Large intestine (tissue), 3 donors: ENCODE measurements around the gene CALN1. TPM values are rescaled to one million over a fixed set of nuclear protein-coding genes. Genes with fewer than 3 reads are reported as not detected.

ENCODE experiments used
- DNase-seq, 2 donors: peaks; one replicate each; pipeline versions ENCODE4 v3.0.0 to v3.0.0-alpha.2; 2013
- H3K27ac ChIP-seq: one replicate; pipeline ENCODE4 v1.5.1; 2013; ENCODE audit warnings: low read length
- H3K27me3 ChIP-seq: 2 replicates; pipeline ENCODE4 v1.6.1; 2013; ENCODE audit warnings: low read length; ENCODE audit not compliant: control insufficient read depth, insufficient read depth
- H3K36me3 ChIP-seq: 2 replicates; pipeline ENCODE4 v1.6.1; 2013; ENCODE audit warnings: low read length; ENCODE audit not compliant: control insufficient read depth, insufficient read depth
- H3K4me1 ChIP-seq: one replicate; pipeline ENCODE4 v1.6.1; 2013; ENCODE audit warnings: low read length; ENCODE audit not compliant: control insufficient read depth, insufficient read depth
- H3K4me3 ChIP-seq: one replicate; pipeline ENCODE4 v1.5.1; 2013; ENCODE audit warnings: low read length
- H3K9me3 ChIP-seq: one replicate; pipeline ENCODE4 v1.6.1; 2013; ENCODE audit warnings: mild to moderate bottlenecking, low read depth, low read length, moderate library complexity; ENCODE audit not compliant: control insufficient read depth
- WGBS: methylation state at CpG from one replicate; pipeline ENCODE4 v1.1.5; 2013; ENCODE audit warnings: low lambda C conversion rate; ENCODE audit not compliant: insufficient coverage; 5-methylcytosine and 5-hydroxymethylcytosine counted together
- polyA plus RNA-seq: library from polyadenylated mRNA; unstranded; fragments of 120-200 nt; gene quantifications from one replicate; pipeline ENCODE4 v1.2.1, GENCODE V29; 2013

The CALN1 gene
- polyA plus RNA-seq, 1 donor = 0.09 TPM

GRCh38 chr7:72163271-72163670 lies 248.9 kb downstream of the CALN1 start:
- H3K4me3 ChIP-seq = no peak overlapping the region
- H3K36me3 ChIP-seq = no peaks in the 10 kb centered on the region
- no peak for DNase-seq
- no peaks in the 10 kb centered on the region for H3K9me3 ChIP-seq
- H3K27ac ChIP-seq = no peak overlapping the region
- no peaks in the 10 kb centered on the region for H3K4me1 ChIP-seq
- WGBS = 86% methylated on average over 2 of the region's 2 CpGs
- no peaks in the 10 kb centered on the region for H3K27me3 ChIP-seq

DNA sequence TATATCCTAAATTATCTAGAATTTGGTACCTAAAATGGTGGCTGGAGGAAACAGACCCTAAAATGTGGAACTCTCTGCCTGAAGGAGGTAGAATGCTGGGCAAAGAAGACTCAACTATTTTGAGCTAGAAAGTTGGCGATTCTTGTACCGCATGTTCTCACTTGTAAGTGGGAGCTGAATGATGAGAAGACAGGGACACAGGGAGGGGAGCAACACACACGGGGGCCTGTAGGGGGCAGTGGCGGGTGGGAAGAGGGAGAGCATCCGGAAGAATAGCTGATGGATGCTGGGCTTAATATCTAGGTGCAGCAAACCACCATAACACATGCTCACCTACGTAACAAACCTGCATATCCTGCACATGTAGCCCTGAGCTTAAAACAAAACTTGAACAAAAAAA lies 250.6 kb downstream of the CALN1 start:
- H3K27me3 ChIP-seq = no peaks in the 10 kb centered on the region
- H3K36me3 ChIP-seq = no peaks in the 10 kb centered on the region
- no peak overlapping the region for H3K4me3 ChIP-seq
- WGBS = no CpG with 5 or more reads among the region's 6 CpGs
- DNase-seq = no peak
- H3K9me3 ChIP-seq = no peaks in the 10 kb centered on the region
- H3K4me1 ChIP-seq = no peaks in the 10 kb centered on the region
- no peak overlapping the region for H3K27ac ChIP-seq

DNA sequence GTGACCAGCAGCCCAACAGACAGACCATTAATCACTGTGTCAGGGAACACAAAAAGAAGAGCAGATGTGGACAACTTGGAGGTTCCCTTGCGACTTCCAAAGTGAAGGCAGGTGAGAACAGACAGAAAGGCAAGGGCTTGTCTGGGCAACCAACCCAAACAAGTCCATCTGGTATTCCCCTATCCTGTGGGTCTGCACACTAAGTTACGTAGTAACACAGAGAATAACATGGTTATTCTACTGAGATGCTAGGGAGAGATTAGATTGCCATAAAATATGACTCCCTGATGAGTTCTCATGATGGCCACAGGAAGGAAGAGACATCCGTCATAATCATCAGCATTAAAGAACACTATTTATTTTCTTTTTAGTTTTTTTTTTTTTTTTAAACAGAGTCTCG lies 252.2 kb downstream of the CALN1 start:
- 60% methylated on average over 1 of the region's 4 CpGs for WGBS
- Histone ChIP-seq H3K4me3 (no peak overlapping the region), H3K4me1 (no peaks in the 10 kb centered on the region), H3K36me3 (no peaks in the 10 kb centered on the region), H3K9me3 (no peaks in the 10 kb centered on the region), H3K27ac (no peak overlapping the region), H3K27me3 (no peaks in the 10 kb centered on the region)
- no peak for DNase-seq

GRCh38 chr7:72156671-72157070 lies 255.5 kb downstream of the CALN1 start:
- Histone ChIP-seq H3K4me1 (no peaks in the 10 kb centered on the region), H3K27me3 (no peaks in the 10 kb centered on the region), H3K9me3 (no peaks in the 10 kb centered on the region), H3K27ac (no peak overlapping the region), H3K4me3 (no peak overlapping the region), H3K36me3 (no peaks in the 10 kb centered on the region)
- no peak for DNase-seq
- no CpG with 5 or more reads among the region's 3 CpGs for WGBS

GRCh38 chr7:72153132-72153512 lies 259.0 kb downstream of the CALN1 start:
- H3K27ac ChIP-seq = no peak overlapping the region
- H3K36me3 ChIP-seq = no peaks in the 10 kb centered on the region
- H3K4me3 ChIP-seq = no peak overlapping the region
- H3K27me3 ChIP-seq = no peaks in the 10 kb centered on the region
- no CpG with 5 or more reads among the region's 5 CpGs for WGBS
- no peak for DNase-seq
- H3K9me3 ChIP-seq = no peaks in the 10 kb centered on the region
- H3K4me1 ChIP-seq = no peaks in the 10 kb centered on the region

DNA sequence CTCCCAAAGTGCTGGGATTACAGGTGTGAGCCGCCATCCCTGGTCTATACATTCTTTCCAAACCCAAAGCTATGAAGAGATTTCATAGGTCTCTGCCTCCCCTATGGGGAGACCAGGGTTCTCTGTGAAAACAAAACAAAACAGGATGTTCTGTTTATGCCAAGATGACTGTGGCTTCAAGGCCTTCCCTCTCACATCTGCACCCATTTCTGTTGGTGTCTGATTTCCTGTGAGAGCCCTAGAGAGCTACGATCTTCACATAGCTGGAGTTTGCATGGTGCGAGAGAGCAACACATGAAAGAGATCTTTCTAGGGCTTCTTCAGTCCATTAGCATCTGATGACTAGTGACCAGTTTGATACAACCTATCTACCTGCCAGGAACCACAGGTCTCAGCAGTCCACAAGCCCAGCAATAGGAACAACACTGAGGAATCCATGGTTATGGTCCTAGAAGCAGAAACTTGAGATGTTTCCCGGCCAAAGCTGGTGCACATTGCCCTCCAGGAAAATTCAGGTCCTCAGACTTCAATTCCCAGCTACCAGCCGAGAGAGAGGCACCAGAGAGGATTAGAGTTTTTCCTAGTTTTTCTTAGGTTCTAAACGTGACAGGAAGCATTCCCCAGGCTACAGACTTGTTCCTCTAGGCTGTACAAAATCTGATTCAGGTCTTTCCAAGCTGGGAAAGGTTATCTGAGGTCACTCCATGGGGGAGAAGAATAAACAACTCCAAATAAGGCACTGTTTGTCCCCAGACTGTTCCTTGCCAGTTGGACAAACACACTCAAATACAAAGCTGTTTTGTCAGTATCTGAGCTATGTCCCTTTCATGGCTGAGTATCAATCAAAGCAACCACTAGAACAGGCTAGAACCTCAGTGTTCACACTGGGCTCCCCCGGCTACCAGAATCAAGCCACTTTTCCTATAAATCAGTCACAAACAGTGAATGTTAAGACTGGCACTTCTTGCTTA lies 259.7 kb downstream of the CALN1 start:
- Histone ChIP-seq H3K36me3 (no peaks in the 10 kb centered on the region), H3K4me3 (no peak overlapping the region), H3K27me3 (no peaks in the 10 kb centered on the region), H3K27ac (no peak overlapping the region), H3K9me3 (no peaks in the 10 kb centered on the region), H3K4me1 (no peaks in the 10 kb centered on the region)
- WGBS = 0% methylated on average over 2 of the region's 7 CpGs
- DNase-seq = no peak

DNA sequence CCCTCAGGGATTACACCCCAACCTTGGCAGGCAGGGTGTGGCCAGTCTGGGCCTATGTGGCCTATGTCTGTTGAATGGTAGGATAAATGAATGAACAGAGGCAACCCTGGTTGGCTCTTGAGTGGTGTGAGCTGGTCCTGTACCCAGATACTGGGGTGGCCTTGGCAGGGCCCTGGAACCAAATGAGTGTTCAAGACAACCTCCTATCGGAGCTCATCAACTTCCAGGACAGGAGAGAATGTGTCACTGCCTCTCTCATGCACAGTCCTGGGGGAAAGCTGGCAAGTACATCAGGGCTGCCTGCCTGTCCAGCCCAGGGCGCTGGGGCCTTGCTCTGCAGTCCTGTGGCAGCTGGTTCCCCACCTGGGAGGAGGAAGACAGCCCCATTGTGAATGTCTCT lies 271.6 kb downstream of the CALN1 start:
- H3K4me1 ChIP-seq = no peaks in the 10 kb centered on the region
- no peak overlapping the region for H3K27ac ChIP-seq
- DNase-seq = no peak
- no peaks in the 10 kb centered on the region for H3K27me3 ChIP-seq
- no peak overlapping the region for H3K4me3 ChIP-seq
- H3K36me3 ChIP-seq = no peaks in the 10 kb centered on the region
- WGBS = no CpG with 5 or more reads among the region's 2 CpGs
- H3K9me3 ChIP-seq = peaks cover 10% of the 10 kb centered on the region

DNA sequence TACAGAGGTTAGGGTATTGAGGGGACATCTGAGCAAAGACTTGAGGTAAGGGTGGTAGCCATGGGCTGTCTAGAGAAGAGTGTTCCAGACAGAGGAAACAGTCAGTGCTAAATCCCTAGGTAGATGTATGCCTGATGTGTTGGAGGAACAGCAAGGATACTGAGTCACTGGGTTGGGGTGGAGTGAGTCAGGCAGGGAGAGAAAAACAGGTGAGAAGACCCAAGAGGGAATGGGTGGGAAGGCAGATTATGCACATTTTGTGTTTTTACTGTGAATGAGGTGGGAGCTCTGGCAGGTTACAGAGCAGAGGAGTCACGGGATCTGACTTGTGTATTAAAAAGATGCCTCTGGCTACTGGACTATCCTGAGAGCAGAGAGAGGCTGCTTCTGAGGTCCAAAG lies 285.0 kb downstream of the CALN1 start:
- WGBS = no CpG with 5 or more reads among the region's 1 CpG
- Histone ChIP-seq H3K4me1 (no peaks in the 10 kb centered on the region), H3K27ac (no peak overlapping the region), H3K36me3 (no peaks in the 10 kb centered on the region), H3K27me3 (no peaks in the 10 kb centered on the region), H3K4me3 (no peak overlapping the region), H3K9me3 (no peaks in the 10 kb centered on the region)
- no peak for DNase-seq

DNA sequence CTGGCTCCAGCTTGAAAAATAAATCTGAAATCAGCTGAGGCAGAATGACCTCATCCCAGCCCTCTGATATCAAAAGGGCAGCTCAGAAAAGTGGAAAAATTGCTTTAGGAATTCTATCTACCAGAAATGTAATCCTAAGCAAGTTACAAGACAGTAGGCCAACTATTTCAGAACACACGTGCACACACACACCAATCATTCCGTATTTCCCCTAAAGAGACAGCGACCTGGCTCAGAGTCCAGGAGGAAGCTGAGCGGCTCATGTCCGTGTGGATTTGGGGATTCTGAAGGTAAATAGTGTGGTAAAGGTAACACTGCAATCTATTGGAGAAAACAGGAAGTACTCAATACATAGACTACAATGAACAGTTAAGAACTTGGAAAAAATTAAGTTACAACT lies 288.2 kb downstream of the CALN1 start:
- Histone ChIP-seq H3K4me3 (no peak overlapping the region), H3K9me3 (no peaks in the 10 kb centered on the region), H3K4me1 (no peaks in the 10 kb centered on the region), H3K27me3 (no peaks in the 10 kb centered on the region), H3K27ac (no peak overlapping the region), H3K36me3 (no peaks in the 10 kb centered on the region)
- 80% methylated on average over 1 of the region's 5 CpGs for WGBS
- DNase-seq = no peak

- WGBS = 61% methylated on average over 3 of the region's 3 CpGs
- H3K36me3 ChIP-seq = no peaks in the 10 kb centered on the region
Observed at GRCh38 chr7:72118366-72118765, 293.8 kb downstream of the CALN1 start.

DNA sequence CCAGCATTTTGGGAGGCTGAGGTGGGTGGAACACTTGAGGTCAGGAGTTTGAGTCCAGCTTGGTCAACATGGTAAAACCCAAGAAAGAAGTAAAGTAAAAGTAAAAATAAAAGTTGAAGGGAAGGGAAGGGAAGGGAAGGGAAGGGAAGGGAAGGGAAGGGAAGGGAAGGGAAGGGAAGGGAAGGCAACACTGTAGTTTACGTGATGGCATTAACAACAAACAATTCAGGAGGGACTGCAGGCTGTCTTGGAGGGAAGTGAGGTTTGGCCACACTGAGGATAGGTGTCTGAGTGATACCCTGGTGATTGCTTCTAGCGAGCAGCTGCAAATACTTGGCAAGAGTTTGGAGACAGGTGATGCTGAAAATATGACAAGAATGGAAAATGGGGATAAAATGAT lies 298.0 kb downstream of the CALN1 start:
- H3K36me3 ChIP-seq = no peaks in the 10 kb centered on the region
- H3K27ac ChIP-seq = no peak overlapping the region
- H3K27me3 ChIP-seq = no peaks in the 10 kb centered on the region
- H3K4me3 ChIP-seq = no peak overlapping the region
- DNase-seq = no peak
- WGBS = 100% methylated on average over 1 of the region's 2 CpGs
- no peaks in the 10 kb centered on the region for H3K4me1 ChIP-seq
- H3K9me3 ChIP-seq = peaks cover 4% of the 10 kb centered on the region

More at GRCh38 chr7:72118366-72118765, 293.8 kb downstream of the CALN1 start:
- no peak for DNase-seq
- no peak overlapping the region for H3K27ac ChIP-seq
- H3K9me3 ChIP-seq = no peaks in the 10 kb centered on the region
- H3K4me3 ChIP-seq = no peak overlapping the region
- no peaks in the 10 kb centered on the region for H3K4me1 ChIP-seq
- no peaks in the 10 kb centered on the region for H3K27me3 ChIP-seq
